OCI-LY7 (cell line): ENCODE results near the gene KCNB1. TPM values are rescaled to one million over a fixed set of nuclear protein-coding genes. Genes with fewer than 3 reads are reported as not detected.
"Not testable (repeated sequence)": the region's sequence is repeated elsewhere in the genome, so short reads cannot be mapped to it uniquely, and the experiment has no call there.

Experiments
- BruUV-seq: library from RNA; stranded (reverse); fragments of 400-500 nt; replicated peaks from 2 replicates; lab custom pipeline; 2021; lab: Mats Ljungman, UMichigan
- CTCF ChIA-PET: fragments of 300-600 bp; sonication (Branson Sonifier 250); formaldehyde crosslinking; loops from one replicate; lab custom pipeline; 2022; ENCODE audit warnings: antibody characterized with exemption; ENCODE audit not compliant: unreplicated experiment; lab: Charles Lee
- POLR2A ChIA-PET: fragments of 300-600 bp; sonication (Branson Sonifier 250); formaldehyde crosslinking; loops from one replicate; lab custom pipeline; 2022; ENCODE audit warnings: antibody characterized with exemption; lab: Charles Lee
- DNase-seq: peaks from one replicate; pipeline ENCODE4 v3.0.0-alpha.2; 2015; ENCODE audit warnings: low spot score
- H2AFZ ChIP-seq: fragments of 200-600 bp; sonication (generic), shearing (Covaris generic); 2 replicates; pipeline ENCODE4 v1.6.1; 2014; ENCODE audit warnings: mild to moderate bottlenecking, antibody characterized with exemption, low read length, moderate library complexity
- H3K27ac ChIP-seq: fragments of 200-600 bp; sonication (generic); 2 replicates; pipeline ENCODE4 v1.5.1; 2014; ENCODE audit warnings: mixed run types, low read depth, mild to moderate bottlenecking, moderate library complexity, low read length, inconsistent platforms; ENCODE audit not compliant: poor library complexity, severe bottlenecking
- H3K36me3 ChIP-seq: fragments of 200-600 bp; sonication (generic); 2 replicates; pipeline ENCODE4 v1.6.1; 2014; ENCODE audit warnings: mild to moderate bottlenecking, antibody characterized with exemption, low read length, moderate library complexity, mixed read lengths; ENCODE audit not compliant: insufficient read depth
- H3K4me1 ChIP-seq: fragments of 200-600 bp; sonication (generic); 2 replicates; pipeline ENCODE4 v1.5.1; 2014; ENCODE audit warnings: mild to moderate bottlenecking, low read length; ENCODE audit not compliant: insufficient read depth, poor library complexity, severe bottlenecking
- H3K4me2 ChIP-seq: fragments of 200-600 bp; sonication (generic); 2 replicates; pipeline ENCODE4 v1.6.1; 2014; ENCODE audit warnings: mild to moderate bottlenecking, low read length
- H3K4me3 ChIP-seq: fragments of 200-600 bp; sonication (generic); 2 replicates; pipeline ENCODE4 v1.5.1; 2014; ENCODE audit warnings: mild to moderate bottlenecking, low read depth, low read length; ENCODE audit not compliant: poor library complexity, severe bottlenecking
- H3K79me2 ChIP-seq: fragments of 200-600 bp; sonication (generic); 2 replicates; pipeline ENCODE4 v1.6.1; 2016; ENCODE audit warnings: low read depth, mild to moderate bottlenecking, low read length, moderate library complexity, mixed read lengths; ENCODE audit not compliant: insufficient read depth
- H3K9me2 ChIP-seq: fragments of 200-600 bp; sonication (generic); 2 replicates; pipeline ENCODE4 v1.6.1; 2016; ENCODE audit warnings: mild to moderate bottlenecking, low read length, mixed read lengths; ENCODE audit not compliant: insufficient read depth
- H3K9me3 ChIP-seq: fragments of 200-600 bp; sonication (generic); 2 replicates; pipeline ENCODE4 v1.6.1; 2014; ENCODE audit warnings: mild to moderate bottlenecking, mixed run types, low read length, mixed read lengths
- H4K20me1 ChIP-seq: fragments of 200-600 bp; sonication (generic); 2 replicates; pipeline ENCODE4 v1.6.1; 2014; ENCODE audit warnings: mild to moderate bottlenecking, antibody characterized with exemption, low read length, moderate library complexity, mixed read lengths; ENCODE audit not compliant: insufficient read depth
- EZH2phosphoT487 ChIP-seq: fragments of 200-600 bp; sonication (generic); IDR thresholded peaks from 2 replicates; pipeline ENCODE4 v1.6.1; 2018; ENCODE audit warnings: low read depth, borderline replicate concordance, mild to moderate bottlenecking, mixed run types, antibody characterized with exemption, low read length, moderate library complexity, mixed read lengths
- intact Hi-C: fragments of 100-400 bp; cut with micrococcal nuclease; formaldehyde crosslinking; loops from one replicate; pipeline ENCODE4 v1.10.0; 2022; ENCODE audit not compliant: unreplicated experiment
- total RNA-seq, 2 experiments: library from RNA; depleted of rRNA in 1 of 2; stranded (reverse); fragments of >200 nt in 1 of 2; shearing (Covaris generic) in 1 of 2; gene quantifications; 2 replicates each; pipeline ENCODE4 v1.2.3, GENCODE V29; 2014 to 2022
- TF ChIP-seq, protein P1 (sequence below): fragments of 200-600 bp; sonication (generic); conservative IDR thresholded peaks from 2 replicates; pipeline ENCODE4 v1.5.1; 2014; ENCODE audit warnings: mild to moderate bottlenecking, antibody characterized with exemption, low read length, moderate library complexity, mixed read lengths

KCNB1 gene
- total RNA-seq, 2 experiments from 2014 or later: not detected

DNA sequence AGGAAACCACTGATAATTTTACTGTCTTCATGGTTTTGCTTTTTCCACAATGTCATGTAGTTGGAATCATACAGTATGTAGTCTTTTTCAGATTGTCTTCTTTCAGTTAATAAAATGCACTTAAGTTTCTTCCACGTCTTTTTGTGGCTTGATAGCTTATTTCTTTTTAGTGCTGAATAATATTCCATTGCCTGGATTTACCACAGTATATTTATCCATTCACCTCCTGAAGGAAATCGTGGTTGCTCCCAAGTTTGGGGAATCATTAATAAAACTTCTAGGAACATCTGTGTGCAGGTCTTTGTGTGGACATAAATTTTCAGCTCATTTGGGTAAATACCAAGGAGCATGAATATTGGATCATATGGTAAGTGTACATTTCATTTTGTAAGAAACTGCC lies 165.8 kb downstream of the KCNB1 start:
- no TSS peak for BruUV-seq
- Histone ChIP-seq H3K27ac (no peak overlapping the region), H3K4me3 (no peak overlapping the region), H3K9me3 (no peaks in the 10 kb centered on the region), H3K9me2 (no peaks in the 10 kb centered on the region), H2AFZ (no peak overlapping the region), H3K36me3 (no peaks in the 10 kb centered on the region), H4K20me1 (no peaks in the 10 kb centered on the region), H3K4me2 (no peak overlapping the region), H3K4me1 (no peaks in the 10 kb centered on the region), H3K79me2 (no peaks in the 10 kb centered on the region)
- POLR2A ChIA-PET: no interaction called here
- DNase-seq: no peak
- CTCF ChIA-PET: no interaction called here
- TF ChIP-seq, protein P1, sequence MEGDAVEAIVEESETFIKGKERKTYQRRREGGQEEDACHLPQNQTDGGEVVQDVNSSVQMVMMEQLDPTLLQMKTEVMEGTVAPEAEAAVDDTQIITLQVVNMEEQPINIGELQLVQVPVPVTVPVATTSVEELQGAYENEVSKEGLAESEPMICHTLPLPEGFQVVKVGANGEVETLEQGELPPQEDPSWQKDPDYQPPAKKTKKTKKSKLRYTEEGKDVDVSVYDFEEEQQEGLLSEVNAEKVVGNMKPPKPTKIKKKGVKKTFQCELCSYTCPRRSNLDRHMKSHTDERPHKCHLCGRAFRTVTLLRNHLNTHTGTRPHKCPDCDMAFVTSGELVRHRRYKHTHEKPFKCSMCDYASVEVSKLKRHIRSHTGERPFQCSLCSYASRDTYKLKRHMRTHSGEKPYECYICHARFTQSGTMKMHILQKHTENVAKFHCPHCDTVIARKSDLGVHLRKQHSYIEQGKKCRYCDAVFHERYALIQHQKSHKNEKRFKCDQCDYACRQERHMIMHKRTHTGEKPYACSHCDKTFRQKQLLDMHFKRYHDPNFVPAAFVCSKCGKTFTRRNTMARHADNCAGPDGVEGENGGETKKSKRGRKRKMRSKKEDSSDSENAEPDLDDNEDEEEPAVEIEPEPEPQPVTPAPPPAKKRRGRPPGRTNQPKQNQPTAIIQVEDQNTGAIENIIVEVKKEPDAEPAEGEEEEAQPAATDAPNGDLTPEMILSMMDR: no peak
- TF ChIP-seq EZH2phosphoT487: no peak
- intact Hi-C loops: no loop called here

DNA sequence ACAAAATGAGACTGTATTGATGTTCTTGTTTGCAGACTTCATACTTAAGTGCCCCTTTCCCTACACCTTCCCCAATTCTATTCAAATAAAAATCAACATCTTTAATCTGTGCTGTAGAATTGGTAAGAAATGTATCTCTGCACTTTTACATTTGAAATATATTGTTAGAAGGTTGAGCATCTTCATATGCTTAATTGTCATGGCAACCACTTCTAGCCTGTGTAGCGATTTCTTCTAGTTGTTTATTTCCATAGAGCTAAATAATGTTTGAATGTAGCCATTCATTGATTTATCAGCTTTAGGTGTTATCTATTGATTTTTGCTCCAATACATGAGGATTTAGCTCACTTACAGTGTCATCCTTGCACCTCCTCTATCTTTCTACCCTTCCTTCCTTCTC lies 166.9 kb downstream of the KCNB1 start:
- Histone ChIP-seq H3K4me2 (no peak overlapping the region), H3K79me2 (no peaks in the 10 kb centered on the region), H3K9me2 (no peaks in the 10 kb centered on the region), H3K4me3 (no peak overlapping the region), H2AFZ (no peak overlapping the region), H3K27ac (no peak overlapping the region), H3K9me3 (no peaks in the 10 kb centered on the region), H3K36me3 (no peaks in the 10 kb centered on the region), H4K20me1 (no peaks in the 10 kb centered on the region), H3K4me1 (no peaks in the 10 kb centered on the region)
- TF ChIP-seq EZH2phosphoT487: no peak
- TF ChIP-seq, protein P1: no peak
- ChIA-PET POLR2A (no interaction called here), CTCF (no interaction called here)
- intact Hi-C loops: no loop called here
- DNase-seq: no peak
- BruUV-seq: no TSS peak

GRCh38 chr20:49314052-49314451 lies 168.4 kb downstream of the KCNB1 start:
- CTCF ChIA-PET: not testable (repeated sequence)

More at GRCh38 chr20:49314052-49314451, 168.4 kb downstream of the KCNB1 start:
- H3K4me3 ChIP-seq, intact Hi-C loops, H3K4me2 ChIP-seq, H4K20me1 ChIP-seq, H3K36me3 ChIP-seq, H3K27ac ChIP-seq, H2AFZ ChIP-seq, BruUV-seq, DNase-seq, H3K9me3 ChIP-seq, H3K4me1 ChIP-seq, H3K9me2 ChIP-seq, H3K79me2 ChIP-seq: not testable (repeated sequence)
- POLR2A ChIA-PET: interaction anchor here (0.6 to 1.3 kb wide), 2 partner anchors 9 to 98 kb away, joined by 3 to 5 read pairs; no protein-coding TSS in a partner anchor

Other genes with a start within 250 kb of the KCNB1 start
- gene ZNFX1, start 204.6 kb downstream of the KCNB1 start, total RNA-seq (2014; rRNA removed; shearing (Covaris generic)): 14.9 and 15.1 TPM in 2 replicates
- gene ZNFX1, start 204.6 kb downstream of the KCNB1 start, total RNA-seq (2022): 17.1 and 17.6 TPM in 2 replicates
- gene PTGIS, start 85.5 kb upstream of the KCNB1 start, total RNA-seq (2014; rRNA removed; shearing (Covaris generic)): not detected in 2 replicates
- not detected in 2 replicates for gene PTGIS, start 85.5 kb upstream of the KCNB1 start, total RNA-seq (2022)
- gene B4GALT5, start 231.2 kb upstream of the KCNB1 start, total RNA-seq (2014; rRNA removed; shearing (Covaris generic)): 9.7 and 9.8 TPM in 2 replicates
- 14.8 and 18.8 TPM in 2 replicates for gene B4GALT5, start 231.2 kb upstream of the KCNB1 start, total RNA-seq (2022)